ENCODE results near the gene CLRN1. TPM values are rescaled to one million over a fixed set of nuclear protein-coding genes. Genes with fewer than 3 reads are reported as not detected.

The CLRN1 gene
- polyA plus RNA-seq, 1 donor from 2014 or later: 0.27 TPM

DNA sequence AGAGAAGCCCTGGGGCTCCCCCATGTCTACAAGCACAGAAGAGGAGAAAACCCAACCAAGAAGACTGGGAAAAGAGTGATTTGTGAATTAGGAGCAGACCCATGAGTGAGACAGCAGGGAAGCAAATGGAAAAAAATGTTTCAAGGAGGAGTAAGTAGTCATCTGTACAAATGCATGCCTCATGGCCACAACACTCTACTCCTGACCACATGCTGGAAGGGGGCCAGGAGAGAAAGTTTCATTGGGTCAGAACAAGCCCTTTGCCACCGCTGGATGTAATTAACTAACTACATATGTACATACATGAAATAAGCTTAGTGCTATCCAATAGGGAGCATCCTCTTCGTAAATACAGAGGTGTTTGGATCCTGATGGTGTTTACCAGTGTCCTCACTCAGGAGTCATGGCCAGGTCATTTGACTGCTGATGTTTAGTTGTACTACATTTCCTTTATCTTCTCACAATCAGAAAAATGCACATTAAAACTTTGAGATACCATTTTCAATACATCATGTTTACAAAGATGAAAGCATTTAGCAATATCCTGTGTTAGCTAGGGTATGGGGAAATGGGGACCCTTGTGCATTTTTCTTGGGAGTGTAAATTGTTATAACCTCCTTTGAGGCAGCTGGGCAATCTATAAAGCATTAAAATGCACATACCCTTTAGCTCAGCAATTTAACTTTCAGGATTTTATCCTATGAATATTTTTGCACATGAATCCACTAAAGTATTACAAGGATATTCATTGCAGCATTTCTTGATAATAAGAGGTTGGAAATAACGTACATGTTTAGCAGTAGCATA is 27.1 kb downstream of the CLRN1 start:
- Histone ChIP-seq H3K9me2 (ENCODE audit: insufficient read depth, low read length) (no peaks in the 10 kb centered on the region), H3K27ac (ENCODE audit: low read length) (no peak overlapping the region), H3K4me2 (ENCODE audit: low read length) (no peak overlapping the region), H4K20me1 (ENCODE audit: insufficient read depth) (no peaks in the 10 kb centered on the region), H3K4me3 (ENCODE audit: low read length) (no peak overlapping the region), H2AFZ (ENCODE audit: low read depth, low read length) (no peak overlapping the region), H3F3A (ENCODE audit: insufficient read depth, low read length, poor library complexity, severe bottlenecking) (no peaks in the 10 kb centered on the region), H3K36me3 (ENCODE audit: insufficient read depth, low read length) (no peaks in the 10 kb centered on the region), H3K9ac (ENCODE audit: low read length) (no peak overlapping the region), H3K27me3 (ENCODE audit: insufficient read depth, low read depth, low read length) (no peaks in the 10 kb centered on the region), H3K79me2 (replicated peaks; ENCODE audit: insufficient read depth, low read length) (no peaks in the 10 kb centered on the region), H3K9me3 (ENCODE audit: low read length) (no peaks in the 10 kb centered on the region)
- TF ChIP-seq EP300 (conservative IDR thresholded peaks at IDR 0.05; ENCODE audit: poor library complexity, severe bottlenecking) (no peak), SMC3 (conservative IDR thresholded peaks at IDR 0.05; ENCODE audit: poor library complexity) (no peak), POLR2AphosphoS5 (IDR thresholded peaks at IDR 0.05) (no peak), EZH2 (IDR thresholded peaks at IDR 0.05; ENCODE audit: borderline replicate concordance, insufficient read depth, low read length, poor library complexity, severe bottlenecking) (no peak), TAF1 (IDR thresholded peaks at IDR 0.05; ENCODE audit: low read depth) (no peak), MXI1 (conservative IDR thresholded peaks at IDR 0.05; ENCODE audit: poor library complexity, severe bottlenecking) (no peak), RAD21 (conservative IDR thresholded peaks at IDR 0.05) (no peak)
- TF ChIP-seq, protein P1, sequence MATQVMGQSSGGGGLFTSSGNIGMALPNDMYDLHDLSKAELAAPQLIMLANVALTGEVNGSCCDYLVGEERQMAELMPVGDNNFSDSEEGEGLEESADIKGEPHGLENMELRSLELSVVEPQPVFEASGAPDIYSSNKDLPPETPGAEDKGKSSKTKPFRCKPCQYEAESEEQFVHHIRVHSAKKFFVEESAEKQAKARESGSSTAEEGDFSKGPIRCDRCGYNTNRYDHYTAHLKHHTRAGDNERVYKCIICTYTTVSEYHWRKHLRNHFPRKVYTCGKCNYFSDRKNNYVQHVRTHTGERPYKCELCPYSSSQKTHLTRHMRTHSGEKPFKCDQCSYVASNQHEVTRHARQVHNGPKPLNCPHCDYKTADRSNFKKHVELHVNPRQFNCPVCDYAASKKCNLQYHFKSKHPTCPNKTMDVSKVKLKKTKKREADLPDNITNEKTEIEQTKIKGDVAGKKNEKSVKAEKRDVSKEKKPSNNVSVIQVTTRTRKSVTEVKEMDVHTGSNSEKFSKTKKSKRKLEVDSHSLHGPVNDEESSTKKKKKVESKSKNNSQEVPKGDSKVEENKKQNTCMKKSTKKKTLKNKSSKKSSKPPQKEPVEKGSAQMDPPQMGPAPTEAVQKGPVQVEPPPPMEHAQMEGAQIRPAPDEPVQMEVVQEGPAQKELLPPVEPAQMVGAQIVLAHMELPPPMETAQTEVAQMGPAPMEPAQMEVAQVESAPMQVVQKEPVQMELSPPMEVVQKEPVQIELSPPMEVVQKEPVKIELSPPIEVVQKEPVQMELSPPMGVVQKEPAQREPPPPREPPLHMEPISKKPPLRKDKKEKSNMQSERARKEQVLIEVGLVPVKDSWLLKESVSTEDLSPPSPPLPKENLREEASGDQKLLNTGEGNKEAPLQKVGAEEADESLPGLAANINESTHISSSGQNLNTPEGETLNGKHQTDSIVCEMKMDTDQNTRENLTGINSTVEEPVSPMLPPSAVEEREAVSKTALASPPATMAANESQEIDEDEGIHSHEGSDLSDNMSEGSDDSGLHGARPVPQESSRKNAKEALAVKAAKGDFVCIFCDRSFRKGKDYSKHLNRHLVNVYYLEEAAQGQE (IDR thresholded peaks at IDR 0.05; ENCODE audit: borderline replicate concordance): no peak
- TF ChIP-seq, protein P2, sequence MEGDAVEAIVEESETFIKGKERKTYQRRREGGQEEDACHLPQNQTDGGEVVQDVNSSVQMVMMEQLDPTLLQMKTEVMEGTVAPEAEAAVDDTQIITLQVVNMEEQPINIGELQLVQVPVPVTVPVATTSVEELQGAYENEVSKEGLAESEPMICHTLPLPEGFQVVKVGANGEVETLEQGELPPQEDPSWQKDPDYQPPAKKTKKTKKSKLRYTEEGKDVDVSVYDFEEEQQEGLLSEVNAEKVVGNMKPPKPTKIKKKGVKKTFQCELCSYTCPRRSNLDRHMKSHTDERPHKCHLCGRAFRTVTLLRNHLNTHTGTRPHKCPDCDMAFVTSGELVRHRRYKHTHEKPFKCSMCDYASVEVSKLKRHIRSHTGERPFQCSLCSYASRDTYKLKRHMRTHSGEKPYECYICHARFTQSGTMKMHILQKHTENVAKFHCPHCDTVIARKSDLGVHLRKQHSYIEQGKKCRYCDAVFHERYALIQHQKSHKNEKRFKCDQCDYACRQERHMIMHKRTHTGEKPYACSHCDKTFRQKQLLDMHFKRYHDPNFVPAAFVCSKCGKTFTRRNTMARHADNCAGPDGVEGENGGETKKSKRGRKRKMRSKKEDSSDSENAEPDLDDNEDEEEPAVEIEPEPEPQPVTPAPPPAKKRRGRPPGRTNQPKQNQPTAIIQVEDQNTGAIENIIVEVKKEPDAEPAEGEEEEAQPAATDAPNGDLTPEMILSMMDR (IDR thresholded peaks at IDR 0.05; ENCODE audit: poor library complexity, severe bottlenecking): no peak

DNA sequence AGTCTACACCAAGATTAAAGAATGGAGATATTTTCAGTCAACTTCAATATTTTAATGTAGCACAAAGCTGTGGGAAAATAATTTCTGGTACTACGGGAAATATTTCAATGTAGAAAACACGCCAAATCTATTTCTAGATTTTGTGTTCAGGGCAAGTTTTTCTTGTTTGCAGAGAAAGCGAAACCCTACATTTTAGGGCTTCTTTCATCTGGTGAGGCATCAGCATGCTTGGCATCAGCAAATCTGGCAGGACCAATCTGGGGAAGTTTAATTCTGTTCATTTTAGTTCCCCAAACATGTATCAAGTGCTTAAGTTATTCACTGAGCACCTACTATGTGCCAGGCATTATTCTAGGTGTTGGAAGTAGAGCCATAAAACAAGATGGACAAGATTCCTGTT is 30.3 kb downstream of the CLRN1 start:
- H3F3A ChIP-seq (ENCODE audit: insufficient read depth, low read length, poor library complexity, severe bottlenecking): no peaks in the 10 kb centered on the region
- H3K27ac ChIP-seq (ENCODE audit: low read length): no peak overlapping the region
- H3K79me2 ChIP-seq (replicated peaks; ENCODE audit: insufficient read depth, low read length): no peaks in the 10 kb centered on the region
- no peaks in the 10 kb centered on the region for H3K36me3 ChIP-seq (ENCODE audit: insufficient read depth, low read length)
- H3K9ac ChIP-seq (ENCODE audit: low read length): no peak overlapping the region
- H3K4me3 ChIP-seq (ENCODE audit: low read length): no peak overlapping the region
- no peaks in the 10 kb centered on the region for H3K9me3 ChIP-seq (ENCODE audit: low read length)
- H2AFZ ChIP-seq (ENCODE audit: low read depth, low read length): no peak overlapping the region
- H3K9me2 ChIP-seq (ENCODE audit: insufficient read depth, low read length): no peaks in the 10 kb centered on the region
- H3K27me3 ChIP-seq (ENCODE audit: insufficient read depth, low read depth, low read length): no peaks in the 10 kb centered on the region
- TF ChIP-seq TAF1 (IDR thresholded peaks at IDR 0.05; ENCODE audit: low read depth) (no peak), SMC3 (conservative IDR thresholded peaks at IDR 0.05; ENCODE audit: poor library complexity) (no peak), POLR2AphosphoS5 (IDR thresholded peaks at IDR 0.05) (no peak), MXI1 (conservative IDR thresholded peaks at IDR 0.05; ENCODE audit: poor library complexity, severe bottlenecking) (no peak), EP300 (conservative IDR thresholded peaks at IDR 0.05; ENCODE audit: poor library complexity, severe bottlenecking) (no peak), RAD21 (conservative IDR thresholded peaks at IDR 0.05) (no peak), EZH2 (IDR thresholded peaks at IDR 0.05; ENCODE audit: borderline replicate concordance, insufficient read depth, low read length, poor library complexity, severe bottlenecking) (no peak)
- TF ChIP-seq, protein P2 (IDR thresholded peaks at IDR 0.05; ENCODE audit: poor library complexity, severe bottlenecking): no peak
- TF ChIP-seq, protein P1 (IDR thresholded peaks at IDR 0.05; ENCODE audit: borderline replicate concordance): no peak
- H3K4me2 ChIP-seq (ENCODE audit: low read length): no peak overlapping the region
- no peaks in the 10 kb centered on the region for H4K20me1 ChIP-seq (ENCODE audit: insufficient read depth)

Data from neural cell (in vitro differentiated cells).